ENCODE measurements around the gene TRPC4AP. TPM values are rescaled to one million over a fixed set of nuclear protein-coding genes. Genes with fewer than 3 reads are reported as not detected.

The TRPC4AP gene
- total and polyA plus RNA-seq, 11 donors: 21.2 to 51.8 (median 38.6) TPM

DNA sequence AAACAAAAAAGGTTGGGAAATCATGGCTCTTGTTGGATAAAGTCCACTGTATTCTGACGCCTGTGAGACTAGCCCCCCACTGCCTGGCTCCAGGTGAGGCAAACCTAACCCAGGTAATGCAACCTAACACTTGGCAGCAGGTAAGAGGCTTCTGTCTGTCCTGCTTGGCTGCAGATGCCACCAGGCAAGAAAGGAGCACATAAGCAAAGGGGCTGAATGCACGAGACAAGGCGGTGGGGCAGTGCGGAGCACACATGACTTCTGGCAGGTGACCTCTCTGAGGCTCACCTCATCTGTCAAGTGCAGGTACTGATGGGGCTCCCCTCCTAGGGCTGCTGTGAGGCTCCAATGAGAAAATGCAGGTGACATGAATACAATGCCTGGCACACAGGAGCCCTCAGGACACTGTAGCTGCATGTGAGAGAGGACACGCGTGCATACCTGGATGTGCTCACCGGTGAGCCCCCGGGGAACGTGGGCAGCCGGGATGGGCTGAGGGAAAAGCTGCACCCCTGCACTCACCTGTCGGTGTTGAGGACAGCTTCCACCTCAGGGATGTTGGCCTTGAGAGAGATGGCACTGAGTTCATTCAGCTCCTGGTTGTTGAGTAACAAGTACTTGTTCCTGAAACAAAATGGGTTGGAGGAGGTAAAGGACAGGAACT, 82.8 kb downstream of the TRPC4AP start:
- no peak for TF ChIP-seq POLR2A (IDR thresholded peaks at IDR 0.05)
- TF ChIP-seq, protein P1, sequence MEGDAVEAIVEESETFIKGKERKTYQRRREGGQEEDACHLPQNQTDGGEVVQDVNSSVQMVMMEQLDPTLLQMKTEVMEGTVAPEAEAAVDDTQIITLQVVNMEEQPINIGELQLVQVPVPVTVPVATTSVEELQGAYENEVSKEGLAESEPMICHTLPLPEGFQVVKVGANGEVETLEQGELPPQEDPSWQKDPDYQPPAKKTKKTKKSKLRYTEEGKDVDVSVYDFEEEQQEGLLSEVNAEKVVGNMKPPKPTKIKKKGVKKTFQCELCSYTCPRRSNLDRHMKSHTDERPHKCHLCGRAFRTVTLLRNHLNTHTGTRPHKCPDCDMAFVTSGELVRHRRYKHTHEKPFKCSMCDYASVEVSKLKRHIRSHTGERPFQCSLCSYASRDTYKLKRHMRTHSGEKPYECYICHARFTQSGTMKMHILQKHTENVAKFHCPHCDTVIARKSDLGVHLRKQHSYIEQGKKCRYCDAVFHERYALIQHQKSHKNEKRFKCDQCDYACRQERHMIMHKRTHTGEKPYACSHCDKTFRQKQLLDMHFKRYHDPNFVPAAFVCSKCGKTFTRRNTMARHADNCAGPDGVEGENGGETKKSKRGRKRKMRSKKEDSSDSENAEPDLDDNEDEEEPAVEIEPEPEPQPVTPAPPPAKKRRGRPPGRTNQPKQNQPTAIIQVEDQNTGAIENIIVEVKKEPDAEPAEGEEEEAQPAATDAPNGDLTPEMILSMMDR (IDR thresholded peaks at IDR 0.05): no peak
- no peaks in the 10 kb centered on the region for H3K9me3 ChIP-seq
- H3K4me3 ChIP-seq: no peak overlapping the region
- WGBS, 4 donors: 92 to 99% (median 96%) methylated on average over 11 of the region's 11 CpGs
- ATAC-seq (no peak), DNase-seq (no peak)
- no peak overlapping the region for H3K27ac ChIP-seq
- peaks cover 0 to 100% (median 98%) of the 10 kb centered on the region in 9 donors for H3K36me3 ChIP-seq
- peaks cover 0 to 31% (median 4%) of the 10 kb centered on the region in 12 donors for H3K4me1 ChIP-seq
- no peaks in the 10 kb centered on the region for H3K27me3 ChIP-seq
- intact Hi-C loops (cut with DNase I): loop anchor here in 5 of 10 donors (5.0 to 10.0 kb wide), 4 partner anchors 42 to 152 kb away; partner anchors contain the start of gene GGT7 (in 4 of the 5)

DNA sequence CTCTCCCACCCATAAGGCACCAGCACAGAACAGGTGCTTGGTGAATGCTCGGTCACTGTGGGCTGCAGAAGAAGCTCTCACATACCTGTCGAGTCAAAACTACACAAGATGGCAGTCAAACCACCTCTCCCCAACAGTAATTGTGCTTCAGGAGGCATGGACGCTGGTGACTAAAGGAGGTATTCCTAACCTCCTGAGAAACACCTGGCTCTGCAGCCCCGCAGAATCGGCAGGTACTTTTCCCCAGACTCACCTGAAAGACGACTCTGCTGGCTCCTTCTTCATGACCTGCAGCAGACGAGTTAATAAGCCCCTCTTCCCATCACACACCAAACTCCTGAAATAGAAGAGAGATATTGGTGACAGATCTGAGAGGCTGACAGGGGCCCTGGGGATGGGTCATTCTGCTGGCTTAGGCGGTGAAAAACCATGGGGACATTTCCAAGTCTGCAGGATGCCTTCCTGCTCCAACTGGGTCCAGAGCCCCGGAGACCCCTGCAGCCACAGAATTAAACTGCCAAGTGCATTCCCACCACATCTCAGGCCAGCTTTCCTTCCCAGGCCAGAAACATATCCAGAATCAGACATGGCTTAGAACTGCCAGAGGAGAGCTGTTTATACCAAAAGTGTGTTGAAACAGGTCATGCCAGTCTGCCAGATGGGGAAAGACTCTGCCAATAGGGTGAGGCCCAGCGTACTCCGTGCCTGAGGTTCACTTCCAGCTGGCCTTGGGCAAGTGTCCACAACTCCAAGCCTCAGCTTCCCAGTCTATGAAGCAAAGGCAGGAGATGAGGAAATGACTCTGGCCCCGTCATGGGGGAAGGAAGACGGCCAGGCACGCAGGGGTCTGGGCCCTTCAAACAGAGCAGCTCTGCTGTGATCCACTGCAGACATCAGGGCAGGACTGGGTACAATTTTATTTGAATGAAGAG, 83.9 kb downstream of the TRPC4AP start:
- H3K27me3 ChIP-seq: no peaks in the 10 kb centered on the region
- H3K27ac ChIP-seq: no peak overlapping the region
- intact Hi-C loops (cut with DNase I): loop anchor here in 3 of 10 donors (5.0 kb wide), 2 partner anchors 41 to 136 kb away; partner anchors contain the start of gene GGT7 (in 3 of the 3)
- no peaks in the 10 kb centered on the region for H3K9me3 ChIP-seq
- 85 to 87% (median 86%) methylated on average over 13 to 14 of the region's 14 CpGs for WGBS, 4 donors
- H3K36me3 ChIP-seq: peaks cover 0 to 100% (median 98%) of the 10 kb centered on the region in 9 donors
- H3K4me1 ChIP-seq: peaks cover 0 to 31% (median 4%) of the 10 kb centered on the region in 12 donors
- H3K4me3 ChIP-seq: no peak overlapping the region
- DNase-seq (peak in 1 of 5 donors; percentile 34), ATAC-seq (peak in 1 of 4 donors; percentile 2)
- TF ChIP-seq POLR2A (IDR thresholded peaks at IDR 0.05): no peak
- TF ChIP-seq, protein P1 (IDR thresholded peaks at IDR 0.05): no peak

DNA sequence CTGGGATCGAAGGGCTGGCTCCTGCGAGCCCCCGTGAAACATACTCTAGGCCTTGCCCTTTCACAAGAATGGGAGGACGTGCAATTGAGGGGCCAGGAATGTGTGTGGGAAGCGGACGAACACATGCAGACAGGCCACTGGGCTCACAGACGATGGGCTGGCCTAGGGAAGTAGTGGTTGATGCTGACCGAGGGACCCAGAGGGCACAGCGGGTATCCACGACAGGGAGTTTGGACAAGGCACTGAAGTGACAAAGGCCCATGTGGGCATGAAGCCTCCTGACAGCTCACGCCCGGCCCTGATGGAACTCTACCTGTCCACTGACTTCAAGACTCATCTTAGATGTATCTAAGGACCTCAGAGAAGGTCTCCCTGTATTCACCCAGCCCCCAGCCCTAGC, 84.7 kb downstream of the TRPC4AP start:
- Histone ChIP-seq H3K27ac (no peak overlapping the region), H3K36me3 (peaks cover 0 to 100% (median 99%) of the 10 kb centered on the region in 9 donors), H3K4me3 (no peak overlapping the region), H3K4me1 (peaks cover 0 to 31% (median 4%) of the 10 kb centered on the region in 12 donors), H3K27me3 (no peaks in the 10 kb centered on the region), H3K9me3 (no peaks in the 10 kb centered on the region)
- DNase-seq (no peak), ATAC-seq (no peak)
- intact Hi-C loops (cut with DNase I): loop anchor here in 4 of 10 donors (2.0 to 5.0 kb wide), 3 partner anchors 41 to 136 kb away; partner anchors contain the start of gene GGT7 (in 3 of the 4)
- TF ChIP-seq, protein P1 (IDR thresholded peaks at IDR 0.05): no peak
- no peak for TF ChIP-seq POLR2A (IDR thresholded peaks at IDR 0.05)
- 86 to 92% (median 88%) methylated on average over 12 of the region's 12 CpGs for WGBS, 4 donors
